Measurements from ENCODE around the gene HPS5.
"Not testable (repeated sequence)": the region's sequence is repeated elsewhere in the genome, so short reads cannot be mapped to it uniquely, and the experiment has no call there.

The HPS5 gene, protein sequence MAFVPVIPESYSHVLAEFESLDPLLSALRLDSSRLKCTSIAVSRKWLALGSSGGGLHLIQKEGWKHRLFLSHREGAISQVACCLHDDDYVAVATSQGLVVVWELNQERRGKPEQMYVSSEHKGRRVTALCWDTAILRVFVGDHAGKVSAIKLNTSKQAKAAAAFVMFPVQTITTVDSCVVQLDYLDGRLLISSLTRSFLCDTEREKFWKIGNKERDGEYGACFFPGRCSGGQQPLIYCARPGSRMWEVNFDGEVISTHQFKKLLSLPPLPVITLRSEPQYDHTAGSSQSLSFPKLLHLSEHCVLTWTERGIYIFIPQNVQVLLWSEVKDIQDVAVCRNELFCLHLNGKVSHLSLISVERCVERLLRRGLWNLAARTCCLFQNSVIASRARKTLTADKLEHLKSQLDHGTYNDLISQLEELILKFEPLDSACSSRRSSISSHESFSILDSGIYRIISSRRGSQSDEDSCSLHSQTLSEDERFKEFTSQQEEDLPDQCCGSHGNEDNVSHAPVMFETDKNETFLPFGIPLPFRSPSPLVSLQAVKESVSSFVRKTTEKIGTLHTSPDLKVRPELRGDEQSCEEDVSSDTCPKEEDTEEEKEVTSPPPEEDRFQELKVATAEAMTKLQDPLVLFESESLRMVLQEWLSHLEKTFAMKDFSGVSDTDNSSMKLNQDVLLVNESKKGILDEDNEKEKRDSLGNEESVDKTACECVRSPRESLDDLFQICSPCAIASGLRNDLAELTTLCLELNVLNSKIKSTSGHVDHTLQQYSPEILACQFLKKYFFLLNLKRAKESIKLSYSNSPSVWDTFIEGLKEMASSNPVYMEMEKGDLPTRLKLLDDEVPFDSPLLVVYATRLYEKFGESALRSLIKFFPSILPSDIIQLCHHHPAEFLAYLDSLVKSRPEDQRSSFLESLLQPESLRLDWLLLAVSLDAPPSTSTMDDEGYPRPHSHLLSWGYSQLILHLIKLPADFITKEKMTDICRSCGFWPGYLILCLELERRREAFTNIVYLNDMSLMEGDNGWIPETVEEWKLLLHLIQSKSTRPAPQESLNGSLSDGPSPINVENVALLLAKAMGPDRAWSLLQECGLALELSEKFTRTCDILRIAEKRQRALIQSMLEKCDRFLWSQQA
- total RNA-seq, result 117 to 180 (median 147) reads per million in 18 experiments

- DNase-seq, result peak; percentile 98 to 99
These were observed at the start of gene HPS5, which contains the start of gene GTF2H1 for GRCh38 chr11:18321969-18322711. TSS of gene HPS5 (minus strand) at chr11:18322140. CDS start at chr11:18317858, 4,282 bp downstream. TSS of gene GTF2H1 (plus strand) at chr11:18322567. CDS start at chr11:18333075, 10,508 bp downstream.

DNA sequence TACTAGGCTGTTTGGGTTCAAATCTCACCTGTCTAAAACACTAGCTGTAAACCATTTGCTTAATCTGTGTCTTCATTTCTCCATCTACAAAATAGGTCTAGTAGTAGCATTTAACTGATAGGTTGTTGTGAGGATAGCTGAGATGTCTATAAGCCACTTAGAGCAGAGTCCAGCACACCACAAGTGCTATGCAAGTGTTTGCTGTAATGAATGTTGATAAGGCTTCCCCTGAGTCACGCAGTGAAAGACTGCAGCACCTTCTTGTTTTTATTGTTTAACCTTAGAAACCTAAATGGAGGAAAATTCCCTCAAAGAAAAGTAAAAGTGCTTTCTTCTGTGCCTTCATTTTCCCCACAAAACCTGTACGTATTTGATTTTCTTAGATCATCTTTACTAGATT lies 49.3 kb upstream of the HPS5 start:
- no peak for DNase-seq

DNA sequence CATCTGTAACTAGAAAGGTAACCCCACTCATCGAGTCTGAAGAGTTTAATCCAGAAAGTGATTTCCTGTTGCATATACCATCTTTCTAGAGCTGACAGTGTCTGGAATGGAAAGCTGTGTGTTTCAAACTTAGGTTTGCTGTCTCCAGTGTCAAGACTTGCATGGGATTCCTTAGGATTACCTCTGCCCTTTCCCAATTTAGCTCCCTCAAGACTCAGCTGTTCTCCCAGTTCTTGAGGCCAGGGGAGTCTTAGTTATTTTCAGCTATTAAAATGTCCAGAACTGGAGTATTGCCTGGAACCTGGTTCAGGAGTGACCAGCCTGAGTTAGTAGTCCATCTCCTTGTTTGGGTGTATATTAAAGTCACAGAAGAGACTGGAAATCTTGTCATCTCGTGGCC lies 47.5 kb upstream of the HPS5 start:
- no peak for DNase-seq

DNA sequence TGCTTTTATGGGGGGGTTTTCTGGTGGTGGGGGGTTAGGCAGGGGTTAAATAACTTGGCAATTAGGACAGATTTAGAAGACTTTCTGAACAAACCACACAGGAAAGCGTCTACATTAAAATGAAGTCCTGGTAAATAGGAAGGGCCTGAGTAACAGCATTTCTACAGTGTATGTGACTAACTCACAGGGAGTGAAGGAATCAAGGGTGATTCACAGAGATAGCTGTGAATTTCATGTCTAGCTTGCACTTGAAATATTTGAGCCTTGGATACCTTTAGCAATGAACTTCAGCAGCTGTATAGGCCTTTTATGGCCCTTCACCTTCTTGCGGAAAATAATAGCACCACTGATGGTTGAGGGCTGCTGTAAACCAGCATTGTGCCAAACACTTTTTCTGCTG lies 46.3 kb upstream of the HPS5 start:
- no peak for DNase-seq

- DNase-seq, result no peak
These were observed 45.5 kb upstream of the HPS5 start for GRCh38 chr11:18367431-18367830.

GRCh38 chr11:18366286-18366685 lies 44.3 kb upstream of the HPS5 start:
- DNase-seq, result no peak

DNA sequence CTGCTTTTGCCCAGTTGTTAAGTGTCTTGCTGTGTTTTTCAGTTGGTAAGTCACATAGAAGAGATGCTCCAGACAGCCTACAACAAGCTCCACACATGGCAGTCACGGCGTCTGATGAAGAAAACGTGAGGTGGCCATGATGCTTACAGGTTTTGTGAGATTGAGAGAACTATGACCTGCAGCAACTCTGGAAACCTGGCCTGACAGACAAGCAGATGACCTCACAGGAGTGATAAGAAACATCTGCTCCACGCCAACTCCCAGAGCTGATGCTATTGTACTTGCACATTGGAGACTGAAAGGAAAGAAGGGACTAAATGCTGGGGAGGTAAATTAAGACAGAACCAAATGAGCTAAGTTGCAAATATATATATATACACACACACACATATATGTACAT lies 43.8 kb upstream of the HPS5 start:
- DNase-seq, result no peak

- no peak for DNase-seq
These were observed 42.6 kb upstream of the HPS5 start for GRCh38 chr11:18364495-18365073.

DNA sequence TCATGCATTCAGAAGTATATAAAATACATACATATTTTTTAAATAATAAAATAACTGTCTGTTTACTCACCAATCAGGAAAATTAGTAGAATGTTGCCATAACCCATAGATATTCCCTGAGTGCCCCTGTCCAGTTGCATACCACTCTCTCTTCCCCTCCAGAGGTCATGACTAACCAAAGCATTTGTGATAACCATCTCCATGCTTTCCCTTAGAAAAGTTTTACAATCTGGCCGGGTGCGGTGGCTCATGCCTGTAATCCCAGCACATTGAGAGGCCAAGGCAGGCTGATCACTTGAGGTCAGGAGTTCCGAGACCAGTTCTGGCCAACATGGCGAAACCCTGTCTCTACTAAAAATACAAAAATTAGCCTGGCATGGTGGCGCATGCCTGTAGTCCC lies 39.2 kb upstream of the HPS5 start:
- no peak for DNase-seq

- DNase-seq, result no peak
These were observed 36.7 kb upstream of the HPS5 start for GRCh38 chr11:18358646-18359045.

DNA sequence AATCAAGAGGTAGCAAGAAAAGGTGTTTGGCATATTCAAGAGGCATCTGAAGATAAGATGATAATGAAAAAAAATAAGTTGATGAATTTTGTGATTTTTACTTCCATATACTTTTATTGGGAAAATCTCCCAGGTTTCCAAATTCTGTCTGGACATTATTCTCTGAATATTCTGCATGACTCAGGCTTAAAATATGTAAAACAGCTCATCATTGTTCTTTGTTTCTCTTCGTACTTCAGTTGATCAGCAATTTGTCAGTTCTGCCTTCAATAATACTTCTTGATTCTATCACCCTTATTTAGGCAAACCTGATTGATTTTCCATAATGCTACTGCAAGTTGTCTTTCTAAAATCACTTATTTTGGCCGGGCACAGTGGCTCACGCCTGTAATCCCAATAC lies 30.6 kb upstream of the HPS5 start:
- no peak for DNase-seq

GRCh38 chr11:18347471-18348125 lies 25.7 kb upstream of the HPS5 start:
- no peak for DNase-seq

DNA sequence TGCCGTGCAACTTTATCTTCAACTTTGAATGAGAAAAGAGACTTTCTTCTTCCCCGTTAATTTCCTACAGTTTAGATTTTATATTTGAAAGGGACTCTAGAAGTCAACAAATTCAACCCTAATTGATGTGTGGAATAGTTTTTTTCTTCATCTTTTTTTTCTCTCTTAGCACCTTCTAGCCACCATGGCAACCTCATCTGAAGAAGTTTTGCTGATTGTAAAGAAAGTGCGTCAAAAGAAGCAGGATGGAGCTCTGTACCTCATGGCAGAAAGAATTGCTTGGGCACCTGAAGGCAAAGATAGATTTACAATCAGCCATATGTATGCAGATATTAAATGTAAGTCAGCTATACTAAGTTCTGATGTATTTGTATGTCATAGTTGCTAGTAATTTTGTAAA lies 11.0 kb upstream of the HPS5 start:
- no peak for DNase-seq

GRCh38 chr11:18332302-18332701 lies 10.4 kb upstream of the HPS5 start:
- DNase-seq, result no peak

- DNase-seq, result no peak
These were observed 9.0 kb upstream of the HPS5 start for GRCh38 chr11:18330921-18331320.

GRCh38 chr11:18329196-18329870 lies 7.4 kb upstream of the HPS5 start:
- no peak for DNase-seq

DNA sequence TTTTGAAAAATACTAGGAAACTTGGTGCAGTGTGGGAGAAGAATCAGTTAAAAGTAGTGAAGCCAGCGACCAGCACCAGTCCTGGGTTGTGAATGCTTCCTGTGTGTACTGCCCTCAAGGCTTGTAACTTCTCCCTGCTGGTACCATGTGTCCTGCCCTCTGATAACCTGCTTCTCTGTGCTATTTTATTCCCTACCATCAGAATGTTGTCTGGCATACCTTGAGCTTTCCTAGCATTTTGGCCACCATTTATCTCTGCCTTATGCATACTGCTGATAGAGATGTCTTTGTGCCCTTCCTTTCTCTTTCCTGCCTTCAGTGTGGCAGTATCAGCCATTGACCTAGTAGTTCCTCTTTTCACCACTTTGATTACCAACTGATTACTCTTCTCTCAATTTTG lies 2.4 kb upstream of the HPS5 start:
- DNase-seq, result peak in 1 of 2 donors; percentile 16

GRCh38 chr11:18323881-18324280 lies 1.9 kb upstream of the HPS5 start:
- DNase-seq, result not testable (repeated sequence)

- DNase-seq, result no peak
These were observed 1.1 kb upstream of the HPS5 start for GRCh38 chr11:18322818-18323570.

DNA sequence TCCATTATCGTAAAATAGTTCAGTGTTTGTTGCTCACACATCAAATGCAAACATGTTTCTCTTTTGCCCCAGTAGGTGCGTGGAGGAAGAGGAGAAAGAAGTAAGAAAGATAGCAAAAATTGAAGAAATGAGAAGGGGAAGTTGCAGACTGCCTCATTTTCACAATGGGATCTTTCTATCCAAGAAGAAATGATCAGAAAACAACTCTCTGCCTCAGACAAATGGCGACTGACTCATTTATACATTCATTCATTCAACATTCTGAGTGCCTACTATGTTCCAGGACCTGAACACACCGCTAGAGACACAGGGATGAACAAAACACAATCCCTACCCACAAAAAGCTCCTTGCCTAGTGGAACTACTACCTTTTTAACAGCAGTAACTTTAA lies 367 bp downstream of the HPS5 start:
- DNase-seq, result peak; percentile 32 to 53

All from inflammatory macrophage (primary cell).